Measurements from ENCODE around the gene MAZ.
"Not testable (repeated sequence)": the region's sequence is repeated elsewhere in the genome, so short reads cannot be mapped to it uniquely, and the experiment has no call there.

MAZ gene

GRCh38 chr16:29789775-29790182 is 16.6 kb upstream of the MAZ start:
- H3K27ac ChIP-seq: peak overlapping the region; percentile 96
- TF ChIP-seq ZFX (IDR thresholded peaks at IDR 0.05; ENCODE audit: borderline replicate concordance): no peak
- no peak for TF ChIP-seq CTCF (IDR thresholded peaks at IDR 0.05)

DNA sequence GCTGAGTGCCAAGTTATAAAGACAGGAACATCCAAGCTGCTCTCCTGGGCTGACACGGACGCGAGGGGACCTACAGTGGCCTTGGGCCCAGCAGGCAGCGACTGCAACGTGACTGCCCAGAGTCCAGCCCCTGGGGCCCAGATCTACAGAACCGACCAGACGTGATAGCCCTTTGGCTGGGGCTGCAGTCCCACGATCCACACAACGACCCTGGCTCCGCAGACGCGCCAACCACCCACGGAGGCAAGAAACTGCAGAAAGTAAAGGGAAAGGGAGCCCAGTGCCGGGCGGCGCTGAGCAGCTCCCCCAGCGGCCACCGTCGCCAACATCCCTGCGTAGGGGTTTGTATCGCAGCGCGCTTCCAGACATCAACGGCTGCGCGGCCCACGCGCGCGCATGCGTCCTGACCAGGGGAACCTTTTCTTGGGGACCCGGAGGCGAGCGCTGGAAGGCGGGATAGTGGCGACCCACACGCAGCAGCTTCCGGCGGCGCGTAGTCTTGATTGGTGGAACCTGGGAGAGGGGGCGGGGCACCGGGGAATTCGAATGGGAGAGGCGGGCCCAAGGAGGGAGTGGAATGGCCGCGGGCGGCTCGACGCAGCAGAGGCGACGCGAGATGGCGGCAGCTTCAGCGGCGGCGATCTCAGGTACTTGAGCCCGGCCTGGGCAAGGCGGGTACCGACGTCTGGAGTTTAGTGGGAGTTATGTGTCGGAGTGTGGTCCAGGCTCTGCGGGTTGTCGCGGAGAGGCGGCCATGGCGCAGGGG is 16.0 kb upstream of the MAZ start, which contains the start of gene KIF22:
Gene KIF22 (plus strand): TSS at position 569 of the 766 bp plus-strand sequence. CDS start 9 bp downstream, at position 578.
- H3K27ac ChIP-seq: peak within 1 kb of the TSS; percentile 96
- TF ChIP-seq CTCF (IDR thresholded peaks at IDR 0.05) (peak; percentile 92), ZFX (IDR thresholded peaks at IDR 0.05; ENCODE audit: borderline replicate concordance) (no peak)

GRCh38 chr16:29790949-29791844 is 15.1 kb upstream of the MAZ start:
- no peak for TF ChIP-seq ZFX (IDR thresholded peaks at IDR 0.05; ENCODE audit: borderline replicate concordance)
- TF ChIP-seq CTCF (IDR thresholded peaks at IDR 0.05): no peak

DNA sequence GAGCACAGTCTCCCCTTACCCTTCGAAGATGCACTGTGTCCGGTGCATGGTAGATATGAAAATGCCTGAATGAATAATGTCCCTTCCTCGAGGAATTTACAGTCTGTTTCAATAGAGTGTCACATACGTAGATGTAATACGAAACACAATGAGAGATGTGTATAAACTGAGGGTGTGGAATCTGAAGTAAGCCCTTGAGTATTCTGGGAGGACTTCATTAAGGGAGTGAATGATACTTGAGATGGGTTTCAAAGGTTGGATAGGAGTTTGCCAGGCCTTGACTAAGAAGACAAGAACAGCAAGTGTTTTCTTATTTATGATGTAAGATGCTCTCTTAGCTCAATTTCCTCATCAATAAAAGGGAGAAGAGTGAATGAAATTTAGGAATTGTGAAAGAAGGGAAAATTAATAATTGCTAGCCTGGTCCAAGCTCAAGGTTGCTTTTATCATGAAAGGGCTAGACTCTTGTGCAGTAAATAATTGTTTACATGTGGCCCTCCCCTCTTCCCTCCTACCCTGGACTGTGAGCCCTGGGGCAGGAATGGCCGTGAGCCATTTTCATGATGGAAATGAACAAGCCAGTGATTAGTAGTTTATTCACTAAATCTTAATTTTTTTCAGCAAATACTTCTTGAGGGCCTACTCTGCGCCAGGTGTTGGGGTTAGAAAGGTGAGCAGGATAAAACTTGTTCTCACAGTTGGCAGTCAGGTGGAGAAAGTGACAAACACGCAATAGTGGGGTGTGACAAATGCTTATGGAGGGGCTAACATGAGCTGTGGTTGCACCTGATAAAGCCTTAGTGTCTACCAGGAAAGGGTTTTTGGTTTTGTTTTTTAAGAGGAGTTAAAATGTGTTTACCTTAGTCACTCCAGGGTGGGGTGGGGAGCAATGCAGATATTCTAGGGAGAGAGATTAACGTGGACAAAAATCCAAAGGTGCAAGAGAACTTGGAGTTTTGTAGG is 14.2 kb upstream of the MAZ start:
- peak overlapping the region; percentile 96; the same call in 1 of the 2 replicates for H3K27ac ChIP-seq

More at GRCh38 chr16:29790949-29791844, 15.1 kb upstream of the MAZ start:
- peak overlapping the region; percentile 96 for H3K27ac ChIP-seq

GRCh38 chr16:29793153-29793552 is 13.2 kb upstream of the MAZ start:
- H3K27ac ChIP-seq: not testable (repeated sequence)

More for the DNA sequence above, 14.2 kb upstream of the MAZ start:
- TF ChIP-seq CTCF (IDR thresholded peaks at IDR 0.05) (no peak), ZFX (IDR thresholded peaks at IDR 0.05; ENCODE audit: borderline replicate concordance) (no peak)

GRCh38 chr16:29794231-29794710 is 12.1 kb upstream of the MAZ start:
- no peak for TF ChIP-seq CTCF (IDR thresholded peaks at IDR 0.05)
- TF ChIP-seq ZFX (IDR thresholded peaks at IDR 0.05; ENCODE audit: borderline replicate concordance): no peak
- no peak overlapping the region for H3K27ac ChIP-seq

Data from 22Rv1 (cell line).